NAMALWA (cell line): ENCODE measurements around the gene ORAI2.
A peak's percentile ranks its signal among the peaks of the same experiment; 100 is the strongest.
"Not testable (repeated sequence)": the region's sequence is repeated elsewhere in the genome, so short reads cannot be mapped to it uniquely, and the experiment has no call there.

ENCODE experiments used
- DNase-seq: peaks from one replicate; pipeline ENCODE4 v3.0.0-alpha.2; 2015; ENCODE audit warnings: low spot score

ORAI2 gene

GRCh38 chr7:102433219-102434038 is at the start of gene ORAI2:
Gene ORAI2 (plus strand): TSS chr7:102433575. CDS start chr7:102438957, 5,382 bp downstream.
- DNase-seq: peak; percentile 89

GRCh38 chr7:102387064-102387463 is 46.3 kb upstream of the ORAI2 start:
- no peak for DNase-seq

- peak; percentile 16 for DNase-seq
These were observed 43.6 kb upstream of the ORAI2 start for GRCh38 chr7:102389810-102390209.

GRCh38 chr7:102390697-102391484 is 42.5 kb upstream of the ORAI2 start:
- DNase-seq: peak; percentile 84

- DNase-seq: no peak
These were observed 41.0 kb upstream of the ORAI2 start for GRCh38 chr7:102392330-102392729.

- DNase-seq: no peak
These were observed 39.9 kb upstream of the ORAI2 start for GRCh38 chr7:102393467-102393866.

- no peak for DNase-seq
These were observed 37.8 kb upstream of the ORAI2 start for GRCh38 chr7:102395592-102395872.

- peak; percentile 100 for DNase-seq
These were observed 37.3 kb upstream of the ORAI2 start, which contains the start of gene PRKRIP1 for GRCh38 chr7:102395873-102396709. Gene PRKRIP1 (plus strand): TSS chr7:102396363. CDS start chr7:102396412, 49 bp downstream.

GRCh38 chr7:102396710-102397019 is 36.7 kb upstream of the ORAI2 start:
- no peak for DNase-seq

- no peak for DNase-seq
These were observed 34.8 kb upstream of the ORAI2 start for GRCh38 chr7:102398543-102398942.

GRCh38 chr7:102400360-102400759 is 33.0 kb upstream of the ORAI2 start:
- no peak for DNase-seq

GRCh38 chr7:102403563-102403962 is 29.8 kb upstream of the ORAI2 start:
- no peak for DNase-seq

GRCh38 chr7:102404005-102404861 is 29.1 kb upstream of the ORAI2 start:
- peak; percentile 93 for DNase-seq

GRCh38 chr7:102404862-102405188 is 28.6 kb upstream of the ORAI2 start:
- DNase-seq: not testable (repeated sequence)

- no peak for DNase-seq
These were observed 25.5 kb upstream of the ORAI2 start for GRCh38 chr7:102407910-102408309.

GRCh38 chr7:102408530-102408929 is 24.8 kb upstream of the ORAI2 start:
- DNase-seq: peak; percentile 83

- DNase-seq: no peak
These were observed 24.0 kb upstream of the ORAI2 start for GRCh38 chr7:102409340-102409739.

- DNase-seq: no peak
These were observed 23.3 kb upstream of the ORAI2 start for GRCh38 chr7:102410123-102410522.

- no peak for DNase-seq
These were observed 22.5 kb upstream of the ORAI2 start for GRCh38 chr7:102410918-102411317.

- DNase-seq: peak; percentile 62
These were observed 20.8 kb upstream of the ORAI2 start for GRCh38 chr7:102412548-102412947.

- DNase-seq: no peak
These were observed 20.3 kb upstream of the ORAI2 start for GRCh38 chr7:102413091-102413490.

GRCh38 chr7:102413611-102414010 is 19.8 kb upstream of the ORAI2 start:
- no peak for DNase-seq
